Measurements from ENCODE around the gene CD80. TPM values are rescaled to one million over a fixed set of nuclear protein-coding genes. Genes with fewer than 3 reads are reported as not detected.

The CD80 gene
- polyA plus RNA-seq, 4 donors, result 0.17 to 0.25 (median 0.23) TPM

GRCh38 chr3:119550192-119550910 lies 9.1 kb downstream of the CD80 start:
- DNase-seq (ENCODE audit: low read depth in 4 of 4, low spot score in 2 of 4), result no peak

GRCh38 chr3:119548341-119548740 lies 11.1 kb downstream of the CD80 start:
- DNase-seq (ENCODE audit: low read depth in 4 of 4, low spot score in 2 of 4), result no peak

DNA sequence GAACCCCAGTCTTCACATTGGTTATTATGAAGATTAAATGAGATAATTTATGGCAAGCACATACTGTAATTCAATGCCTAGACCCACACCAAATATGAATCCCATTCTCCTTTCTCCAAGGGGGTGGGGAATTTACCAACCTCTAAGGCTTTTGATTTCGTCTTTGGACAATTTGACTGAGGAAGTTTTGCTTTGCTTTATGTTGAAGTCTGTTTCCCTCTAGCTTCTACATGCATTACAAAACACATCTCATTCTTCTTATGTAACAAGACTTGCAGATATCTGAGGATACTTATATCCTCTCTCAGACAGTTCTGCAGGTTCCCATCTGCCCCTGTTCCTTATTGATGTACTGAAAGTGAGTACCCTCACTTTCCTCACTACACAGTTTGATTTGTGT lies 12.2 kb downstream of the CD80 start:
- no peak for DNase-seq (ENCODE audit: low read depth in 4 of 4, low spot score in 2 of 4)

DNA sequence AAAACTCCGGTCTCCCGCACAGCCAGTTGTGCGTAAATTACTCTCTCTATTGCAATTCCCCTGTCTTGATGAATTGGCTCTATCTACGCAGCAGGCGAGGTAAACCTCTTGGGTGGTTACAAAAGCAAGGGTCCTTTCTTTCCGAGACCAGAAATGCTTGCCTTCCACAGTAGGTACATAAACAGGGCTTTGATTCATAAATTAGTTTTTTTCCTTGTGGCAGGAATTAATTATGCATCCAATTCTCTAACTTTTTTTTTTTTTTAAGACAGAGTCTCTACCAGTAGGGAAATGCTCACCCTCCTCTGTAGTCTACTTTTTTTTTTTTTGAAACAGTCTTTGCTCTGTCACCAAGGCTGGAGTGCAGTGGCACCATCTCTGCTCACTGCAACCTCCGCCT lies 16.3 kb downstream of the CD80 start:
- no peak for DNase-seq (ENCODE audit: low read depth in 4 of 4, low spot score in 2 of 4)

- no peak for DNase-seq (ENCODE audit: low read depth in 4 of 4, low spot score in 2 of 4)
These were observed 17.1 kb downstream of the CD80 start for GRCh38 chr3:119542168-119542767.

DNA sequence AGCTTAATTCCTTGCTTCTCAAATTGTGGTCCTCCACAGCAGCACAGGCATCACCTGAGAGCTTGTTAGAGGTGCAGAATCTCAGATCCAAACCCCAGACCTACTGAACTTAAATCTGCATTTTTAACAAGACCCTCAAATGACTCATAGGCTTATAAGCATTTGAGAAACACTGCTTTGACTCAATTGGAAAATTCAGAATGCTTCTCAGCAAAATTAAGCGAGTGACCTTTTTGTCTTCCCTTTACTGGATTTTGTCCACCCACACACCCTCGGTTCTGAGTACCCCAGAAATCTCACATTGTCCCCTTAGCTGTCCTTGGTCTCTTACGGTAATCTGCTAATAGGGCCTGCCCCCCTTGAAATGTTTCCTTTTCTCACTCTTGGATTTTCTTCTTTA lies 17.9 kb downstream of the CD80 start:
- no peak for DNase-seq (ENCODE audit: low read depth in 4 of 4, low spot score in 2 of 4)

- no peak for DNase-seq (ENCODE audit: low read depth in 4 of 4, low spot score in 2 of 4)
These were observed 20.6 kb downstream of the CD80 start for GRCh38 chr3:119538772-119539171.

DNA sequence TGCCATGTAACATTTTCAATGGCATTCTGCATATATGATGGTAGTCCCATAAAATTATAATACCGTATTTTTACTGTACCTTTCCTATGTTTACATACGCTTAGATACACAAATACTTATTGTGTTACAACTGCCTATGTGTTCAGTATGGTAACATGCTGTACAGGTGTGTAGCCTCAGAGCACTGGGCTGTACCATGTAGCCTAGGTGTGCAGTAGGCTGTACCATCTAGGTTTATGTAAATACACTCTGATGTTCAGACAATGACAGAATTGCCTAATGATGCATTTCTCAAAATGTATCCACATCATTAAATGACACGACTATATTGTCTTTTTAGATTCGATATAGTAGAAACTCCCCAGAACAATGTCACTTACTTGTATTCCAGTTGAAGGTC lies 22.7 kb downstream of the CD80 start:
- no peak for DNase-seq (ENCODE audit: low read depth in 4 of 4, low spot score in 2 of 4)

DNA sequence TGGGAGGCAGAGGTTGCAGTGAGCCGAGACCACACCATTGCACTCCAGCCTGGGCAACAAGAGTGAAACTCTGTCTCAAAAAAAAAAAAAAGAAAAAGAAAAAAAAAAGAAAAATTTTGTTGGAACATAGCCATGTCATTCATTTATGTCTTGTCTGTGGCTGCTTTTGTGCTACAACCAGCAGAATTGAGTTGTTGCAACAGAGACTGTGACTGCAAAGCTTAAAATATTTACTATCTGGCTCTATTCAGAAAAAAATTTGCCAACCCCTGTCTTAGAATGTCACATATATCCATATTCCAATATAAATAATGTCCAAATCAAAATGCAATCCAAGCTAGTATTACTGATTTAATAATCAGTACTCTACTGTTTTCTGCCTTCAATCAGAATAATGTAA lies 25.1 kb downstream of the CD80 start:
- no peak for DNase-seq (ENCODE audit: low read depth in 4 of 4, low spot score in 2 of 4)

DNA sequence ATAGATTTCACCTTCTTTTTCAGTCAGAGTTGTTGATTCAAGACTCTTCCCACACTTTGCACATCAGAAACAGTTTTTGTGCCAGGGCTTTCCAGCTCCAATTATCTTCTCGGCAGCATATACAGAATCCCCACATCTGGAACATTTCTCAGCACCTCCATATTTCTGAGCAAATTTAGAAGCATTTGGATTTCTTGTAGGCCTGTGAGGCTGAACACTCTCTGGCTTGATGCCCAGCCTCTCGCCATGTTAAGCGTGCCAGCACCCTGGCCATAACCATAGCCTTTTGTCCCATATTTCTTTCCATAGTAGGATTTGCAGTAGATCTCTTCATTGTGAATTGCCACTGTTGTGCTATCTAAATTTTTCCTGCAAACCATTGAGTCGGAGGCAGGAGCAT lies 28.3 kb downstream of the CD80 start:
- DNase-seq (ENCODE audit: low read depth in 4 of 4, low spot score in 2 of 4), result no peak

- no peak for DNase-seq (ENCODE audit: low read depth in 4 of 4, low spot score in 2 of 4)
These were observed 29.0 kb downstream of the CD80 start for GRCh38 chr3:119530456-119530855.

DNA sequence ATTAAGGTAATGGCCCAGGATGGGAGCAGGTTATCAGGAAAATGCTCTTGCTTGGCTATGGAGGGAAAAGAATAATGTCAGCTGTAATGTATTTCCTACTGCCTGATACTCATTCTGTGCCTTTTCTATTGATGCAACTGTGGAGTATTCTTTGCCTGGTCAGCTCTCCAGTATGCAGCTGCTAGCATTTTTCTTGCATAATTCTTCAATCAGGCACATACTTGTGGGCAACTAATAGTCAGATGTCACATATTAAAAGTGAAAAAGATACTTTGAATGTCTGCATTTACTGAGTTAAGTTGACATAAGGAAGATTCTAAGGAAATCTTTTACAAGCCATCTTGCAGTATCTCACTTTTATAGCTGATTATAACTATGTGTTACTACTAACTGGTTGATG lies 29.5 kb downstream of the CD80 start:
- no peak for DNase-seq (ENCODE audit: low read depth in 4 of 4, low spot score in 2 of 4)

- DNase-seq (ENCODE audit: low read depth in 4 of 4, low spot score in 2 of 4), result no peak
These were observed 31.7 kb downstream of the CD80 start for GRCh38 chr3:119527714-119528113.

DNA sequence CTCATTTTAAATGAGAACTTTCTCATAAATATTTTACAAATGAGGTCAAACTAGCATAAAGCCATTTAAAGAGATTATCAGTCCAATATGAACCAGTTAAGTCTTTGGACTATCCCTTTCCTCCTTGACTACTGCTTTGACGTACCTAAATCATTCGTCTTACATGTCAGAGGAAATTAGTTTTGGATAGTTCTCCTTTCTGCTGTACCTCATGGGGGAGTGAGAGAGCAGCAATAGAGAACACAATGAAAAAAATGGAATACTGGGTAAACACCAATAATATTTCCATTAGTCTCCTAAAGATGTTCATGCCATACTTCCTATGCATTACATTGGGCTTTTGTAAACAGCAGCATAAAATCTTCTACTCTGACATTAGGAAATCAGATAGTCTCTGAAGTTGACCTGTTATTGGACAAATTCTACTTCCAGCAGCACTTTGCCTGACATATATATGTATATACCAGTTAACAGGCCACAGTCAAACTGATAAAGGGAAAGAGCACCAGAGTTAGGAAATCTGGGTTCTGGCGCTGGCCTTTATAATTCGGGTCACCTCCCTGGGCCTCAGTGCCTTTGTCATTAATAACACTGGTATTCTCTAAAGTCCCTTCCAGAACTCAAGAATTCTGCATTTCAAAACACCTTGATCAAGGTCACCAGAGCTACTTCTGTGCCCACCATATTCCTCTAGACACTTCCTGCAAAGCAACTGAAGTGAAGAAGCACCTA lies 34.3 kb downstream of the CD80 start:
- DNase-seq (ENCODE audit: low read depth in 4 of 4, low spot score in 2 of 4), result no peak

DNA sequence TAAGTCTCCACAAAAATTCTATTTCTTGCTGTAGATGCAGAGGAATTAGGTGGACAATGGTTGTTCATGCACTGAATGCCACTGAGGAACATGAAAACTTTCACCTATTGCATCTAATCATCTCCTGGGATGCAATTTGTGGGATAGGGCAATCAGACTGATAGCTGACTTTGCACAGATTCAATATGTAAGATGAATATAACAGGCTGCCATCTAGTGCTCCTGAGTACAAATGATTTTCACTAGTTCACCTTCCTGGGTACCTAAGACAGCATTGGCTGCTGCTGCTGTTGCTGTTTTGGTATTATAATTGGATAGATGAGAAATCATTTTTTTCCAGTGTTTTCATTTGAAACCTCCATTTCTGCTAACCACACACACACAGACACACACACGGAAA lies 41.4 kb downstream of the CD80 start:
- no peak for DNase-seq (ENCODE audit: low read depth in 4 of 4, low spot score in 2 of 4)

- no peak for DNase-seq (ENCODE audit: low read depth in 4 of 4, low spot score in 2 of 4)
These were observed 42.3 kb downstream of the CD80 start for GRCh38 chr3:119517112-119517511.

- DNase-seq (ENCODE audit: low read depth in 4 of 4, low spot score in 2 of 4), result no peak
These were observed 44.8 kb downstream of the CD80 start for GRCh38 chr3:119514637-119515036.

GRCh38 chr3:119510690-119511089 lies 48.7 kb downstream of the CD80 start:
- DNase-seq (ENCODE audit: low read depth in 4 of 4, low spot score in 2 of 4), result no peak

- DNase-seq (ENCODE audit: low read depth in 4 of 4, low spot score in 2 of 4), result no peak
These were observed 51.1 kb downstream of the CD80 start for GRCh38 chr3:119508172-119508845.

DNA sequence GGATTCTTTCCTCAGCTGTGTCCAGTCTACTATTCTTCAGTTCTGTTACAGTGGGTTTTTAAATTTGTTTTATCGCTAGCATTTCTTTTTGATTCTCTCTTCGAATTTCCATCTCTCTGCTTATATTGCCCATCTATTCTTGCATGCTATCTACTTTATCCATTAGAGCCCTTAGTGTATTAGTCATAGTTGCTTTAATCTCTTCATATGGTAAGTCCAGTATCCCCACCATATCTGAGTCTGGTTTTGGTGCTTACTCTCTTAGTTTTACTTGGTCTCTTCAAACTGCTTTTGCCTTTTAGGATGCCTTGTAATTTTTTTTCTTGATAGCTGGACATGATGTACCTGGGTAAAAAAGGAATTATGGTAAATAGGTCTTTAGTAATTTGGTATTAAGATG lies 52.0 kb downstream of the CD80 start:
- DNase-seq (ENCODE audit: low read depth in 4 of 4, low spot score in 2 of 4), result no peak

DNA sequence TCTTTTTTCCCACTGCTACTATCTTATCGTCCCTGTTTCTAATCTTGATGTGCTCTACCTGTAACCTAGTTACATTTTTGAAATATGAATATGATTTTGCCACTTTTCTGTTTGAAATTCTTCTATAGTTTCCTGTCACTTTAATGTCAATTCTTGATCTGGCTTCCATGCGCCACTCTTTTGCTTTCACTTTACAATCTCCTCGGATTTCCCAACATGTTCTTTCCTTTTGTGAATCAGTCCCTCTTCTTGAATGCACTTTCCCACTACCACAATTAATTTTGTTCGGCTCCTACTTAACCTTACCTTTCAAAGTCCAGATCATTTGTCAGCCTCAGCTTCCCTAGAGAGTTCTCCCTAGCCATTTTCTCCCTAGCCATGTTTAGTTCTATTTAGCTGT lies 52.8 kb downstream of the CD80 start:
- no peak for DNase-seq (ENCODE audit: low read depth in 4 of 4, low spot score in 2 of 4)

Measured in left renal cortex interstitium (tissue), 4 donors.